Activated T-helper 1 cell treated with anti-CD3 and anti-CD28 coated beads, Interleukin-12 subunit alpha, Interleukin-12 subunit beta, Interleukin-2, Interleukin-4 antibody, amounts not matched to agents 30 ng/mL and 10 ng/mL and 1 ng/mL, durations not matched to agents 14 hours and 24 hours and 36 hours (primary cell): ENCODE data around the gene CORO2B. TPM values are rescaled to one million over a fixed set of nuclear protein-coding genes. Genes with fewer than 3 reads are reported as not detected.

Source experiments
- DNase-seq: peaks from one replicate; pipeline ENCODE4 v3.0.0; 2021; ENCODE audit warnings: low spot score
- H3K27ac Mint-ChIP-seq: one replicate; pipeline ENCODE4 v1.8.0; 2021; ENCODE audit warnings: mild to moderate bottlenecking, mixed read lengths
- H3K27me3 Mint-ChIP-seq: one replicate; pipeline ENCODE4 v1.8.0; 2022; ENCODE audit warnings: mild to moderate bottlenecking, moderate library complexity, mixed read lengths; ENCODE audit not compliant: insufficient read depth
- H3K36me3 Mint-ChIP-seq: one replicate; pipeline ENCODE4 v1.8.0; 2021; ENCODE audit warnings: low read depth, mixed read lengths
- H3K4me1 Mint-ChIP-seq: one replicate; pipeline ENCODE4 v1.8.0; 2021; ENCODE audit warnings: low read depth, mixed read lengths
- H3K4me3 Mint-ChIP-seq: one replicate; pipeline ENCODE4 v1.8.0; 2021; ENCODE audit warnings: mild to moderate bottlenecking, moderate library complexity, mixed read lengths
- H3K9me3 Mint-ChIP-seq: one replicate; pipeline ENCODE4 v1.8.0; 2021; ENCODE audit warnings: mixed read lengths
- intact Hi-C: fragments of 100-400 bp; cut with micrococcal nuclease; formaldehyde crosslinking; loops from one replicate; pipeline ENCODE4 v1.15.1; 2024
- total RNA-seq: library from RNA; stranded (reverse); gene quantifications from 2 replicates; pipeline ENCODE4 v1.2.3, GENCODE V29; 2022

Gene CORO2B
- total RNA-seq, 1 donor from 2014 or later: not detected

DNA sequence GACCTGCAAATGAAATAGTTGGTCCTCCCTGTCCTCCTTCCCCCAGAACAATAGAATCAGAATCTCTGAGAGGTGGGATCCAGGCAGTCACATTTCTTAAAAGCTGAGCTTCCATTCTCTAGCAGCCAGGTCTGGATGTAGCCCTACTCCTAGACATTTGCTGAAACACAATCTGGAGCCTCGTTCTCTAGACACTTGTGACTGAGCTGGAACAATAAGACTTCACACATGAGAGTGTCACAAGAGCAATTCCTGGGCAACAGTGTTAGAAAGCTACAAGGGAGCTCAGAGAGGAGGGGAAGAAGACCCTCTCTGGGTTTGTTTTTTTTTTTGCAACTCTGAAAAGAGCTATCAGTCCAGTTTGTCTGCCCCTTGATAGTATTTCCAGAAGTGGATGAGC is 14.5 kb downstream of the CORO2B start:
- H3K9me3 Mint-ChIP-seq: no peaks in the 10 kb centered on the region
- H3K27ac Mint-ChIP-seq: no peak overlapping the region
- H3K4me3 Mint-ChIP-seq: no peak overlapping the region
- no peak for DNase-seq
- peaks cover 9% of the 10 kb centered on the region for H3K4me1 Mint-ChIP-seq
- H3K27me3 Mint-ChIP-seq: peaks cover 3% of the 10 kb centered on the region
- no peaks in the 10 kb centered on the region for H3K36me3 Mint-ChIP-seq
- intact Hi-C loops: no loop called here

GRCh38 chr15:68593828-68594532 is 15.2 kb downstream of the CORO2B start:
- DNase-seq: no peak
- H3K27me3 Mint-ChIP-seq: peaks cover 4% of the 10 kb centered on the region
- peaks cover 3% of the 10 kb centered on the region for H3K4me1 Mint-ChIP-seq
- no peak overlapping the region for H3K27ac Mint-ChIP-seq
- H3K9me3 Mint-ChIP-seq: no peaks in the 10 kb centered on the region
- no peaks in the 10 kb centered on the region for H3K36me3 Mint-ChIP-seq
- no peak overlapping the region for H3K4me3 Mint-ChIP-seq
- intact Hi-C loops: no loop called here

- DNase-seq: no peak
- Mint-ChIP-seq H3K27me3 (peaks cover 5% of the 10 kb centered on the region), H3K36me3 (no peaks in the 10 kb centered on the region), H3K27ac (no peak overlapping the region), H3K4me1 (no peaks in the 10 kb centered on the region), H3K9me3 (no peaks in the 10 kb centered on the region), H3K4me3 (no peak overlapping the region)
- intact Hi-C loops: no loop called here
These were observed 15.9 kb downstream of the CORO2B start for GRCh38 chr15:68594533-68595259.

DNA sequence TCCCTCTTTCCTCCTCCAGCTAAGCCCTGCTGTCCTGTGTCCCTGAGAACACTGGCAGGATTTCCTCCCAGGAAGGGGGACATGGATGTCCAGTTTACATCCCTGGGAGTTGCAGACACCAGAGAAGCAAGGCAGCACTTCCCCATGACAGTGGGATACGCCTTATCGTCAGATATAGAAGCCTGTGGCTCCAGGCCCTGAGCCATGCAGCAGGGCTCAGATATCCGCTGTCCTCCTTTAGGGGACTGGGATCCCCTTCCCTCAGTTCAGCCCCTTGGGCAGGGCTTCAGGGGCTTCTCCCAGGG is 16.4 kb downstream of the CORO2B start:
- intact Hi-C loops: no loop called here

GRCh38 chr15:68595761-68596160 is 17.0 kb downstream of the CORO2B start:
- intact Hi-C loops: no loop called here
- Mint-ChIP-seq H3K4me1 (no peaks in the 10 kb centered on the region), H3K27me3 (peaks cover 5% of the 10 kb centered on the region), H3K4me3 (no peak overlapping the region), H3K36me3 (no peaks in the 10 kb centered on the region), H3K27ac (no peak overlapping the region), H3K9me3 (no peaks in the 10 kb centered on the region)
- no peak for DNase-seq

More for the DNA sequence above, 16.4 kb downstream of the CORO2B start:
- H3K27me3 Mint-ChIP-seq: peaks cover 5% of the 10 kb centered on the region
- DNase-seq: no peak
- H3K4me1 Mint-ChIP-seq: no peaks in the 10 kb centered on the region
- H3K27ac Mint-ChIP-seq: no peak overlapping the region
- no peaks in the 10 kb centered on the region for H3K36me3 Mint-ChIP-seq
- H3K4me3 Mint-ChIP-seq: no peak overlapping the region
- no peaks in the 10 kb centered on the region for H3K9me3 Mint-ChIP-seq

GRCh38 chr15:68596691-68597090 is 17.9 kb downstream of the CORO2B start:
- H3K27ac Mint-ChIP-seq: no peak overlapping the region
- H3K27me3 Mint-ChIP-seq: peaks cover 2% of the 10 kb centered on the region

DNA sequence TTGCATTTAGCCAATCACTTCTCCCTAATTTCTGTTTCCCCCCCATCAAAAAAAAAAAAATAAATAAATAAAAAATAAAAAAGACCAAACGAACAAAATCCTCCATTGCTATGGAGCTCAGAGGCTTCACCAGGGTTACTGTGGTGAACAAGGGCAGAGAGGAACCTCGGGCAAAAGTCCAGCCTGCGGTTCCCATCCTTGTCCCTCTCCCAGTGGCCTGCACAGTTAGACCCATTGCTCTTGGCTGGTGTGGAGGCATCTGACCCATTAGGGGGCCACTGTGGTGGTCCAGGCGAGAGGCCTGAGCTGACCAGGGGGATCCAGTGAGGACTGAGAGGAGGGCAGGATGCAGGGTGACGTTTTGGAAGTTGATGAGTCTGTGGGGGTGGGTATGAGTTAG is 18.8 kb downstream of the CORO2B start:
- H3K27ac Mint-ChIP-seq: no peak overlapping the region
- no peaks in the 10 kb centered on the region for H3K36me3 Mint-ChIP-seq
- H3K4me1 Mint-ChIP-seq: no peaks in the 10 kb centered on the region
- no peak overlapping the region for H3K4me3 Mint-ChIP-seq
- no peaks in the 10 kb centered on the region for H3K9me3 Mint-ChIP-seq
- intact Hi-C loops: no loop called here
- H3K27me3 Mint-ChIP-seq: peaks cover 2% of the 10 kb centered on the region
- no peak for DNase-seq

More at GRCh38 chr15:68596691-68597090, 17.9 kb downstream of the CORO2B start:
- Mint-ChIP-seq H3K4me3 (no peak overlapping the region), H3K9me3 (no peaks in the 10 kb centered on the region), H3K4me1 (no peaks in the 10 kb centered on the region), H3K36me3 (no peaks in the 10 kb centered on the region)
- DNase-seq: no peak
- intact Hi-C loops: no loop called here

- no peak overlapping the region for H3K27ac Mint-ChIP-seq
- peaks cover 2% of the 10 kb centered on the region for H3K27me3 Mint-ChIP-seq
- no peak for DNase-seq
- intact Hi-C loops: loop anchor here (1.0 kb wide), 1 partner anchor 11 kb away; no protein-coding TSS in a partner anchor
- no peaks in the 10 kb centered on the region for H3K36me3 Mint-ChIP-seq
- H3K4me3 Mint-ChIP-seq: no peak overlapping the region
- no peaks in the 10 kb centered on the region for H3K4me1 Mint-ChIP-seq
- no peaks in the 10 kb centered on the region for H3K9me3 Mint-ChIP-seq
These were observed 19.7 kb downstream of the CORO2B start for GRCh38 chr15:68598171-68599152.

- intact Hi-C loops: loop anchor here (1.0 kb wide), 1 partner anchor 12 kb away; no protein-coding TSS in a partner anchor
- Mint-ChIP-seq H3K4me1 (no peaks in the 10 kb centered on the region), H3K27ac (no peak overlapping the region), H3K27me3 (peaks cover 2% of the 10 kb centered on the region), H3K9me3 (no peaks in the 10 kb centered on the region), H3K4me3 (no peak overlapping the region), H3K36me3 (no peaks in the 10 kb centered on the region)
- no peak for DNase-seq
These were observed 20.4 kb downstream of the CORO2B start for GRCh38 chr15:68599153-68599545.

GRCh38 chr15:68599560-68600071 is 20.8 kb downstream of the CORO2B start:
- H3K27ac Mint-ChIP-seq: no peak overlapping the region
- H3K4me1 Mint-ChIP-seq: no peaks in the 10 kb centered on the region

DNA sequence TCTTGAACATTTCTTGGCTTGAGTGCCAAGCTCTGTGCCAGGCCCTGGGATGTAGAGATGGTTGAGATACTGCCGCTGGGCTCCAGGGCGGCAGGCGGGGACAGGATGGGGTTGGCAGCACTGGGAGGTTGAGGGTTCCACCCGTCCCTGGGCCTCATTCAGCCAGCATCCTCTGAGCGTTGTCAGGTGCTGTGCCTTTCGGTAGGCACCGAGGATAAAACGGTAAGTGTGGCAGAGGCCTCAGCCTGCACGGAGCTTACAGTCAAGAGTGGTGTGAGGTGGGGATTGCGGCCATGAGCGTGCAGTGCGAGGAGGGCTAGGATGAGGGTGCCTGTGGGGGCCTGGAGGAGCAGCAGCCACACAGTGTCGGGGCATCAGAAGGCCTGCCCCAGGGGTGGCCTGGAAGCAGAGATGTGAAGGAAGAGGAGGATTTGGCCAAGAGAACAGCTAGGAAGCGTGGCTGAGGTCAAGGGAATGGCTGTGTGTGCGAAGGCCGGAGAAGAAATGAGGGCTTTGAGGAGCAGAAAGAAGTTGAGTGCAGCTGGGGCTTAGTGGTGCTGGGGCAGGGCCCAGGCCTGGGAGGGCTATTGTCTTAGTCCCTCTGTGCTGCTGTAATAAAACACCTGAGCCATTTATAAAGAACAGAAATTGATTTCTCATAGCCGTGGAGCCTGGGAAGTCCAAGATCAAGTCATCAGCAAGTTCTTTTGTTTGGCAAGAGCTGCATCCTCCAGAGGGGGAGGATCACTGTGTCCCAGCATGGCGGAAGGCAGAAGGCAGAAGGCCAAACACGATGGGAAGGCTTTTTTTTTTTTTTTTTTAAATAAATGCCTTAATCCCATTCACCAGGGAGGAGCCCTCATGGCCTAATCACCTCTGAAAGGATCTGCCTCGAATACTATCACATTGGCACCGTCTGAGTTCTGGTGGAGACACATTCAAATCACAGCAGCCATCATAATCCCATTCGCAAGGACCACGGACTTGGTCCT is 22.7 kb downstream of the CORO2B start:
- H3K36me3 Mint-ChIP-seq: no peaks in the 10 kb centered on the region
- no peaks in the 10 kb centered on the region for H3K4me1 Mint-ChIP-seq
- intact Hi-C loops: no loop called here
- H3K27ac Mint-ChIP-seq: no peak overlapping the region
- H3K9me3 Mint-ChIP-seq: no peaks in the 10 kb centered on the region
- no peak for DNase-seq
- H3K4me3 Mint-ChIP-seq: no peak overlapping the region
- H3K27me3 Mint-ChIP-seq: peaks cover 2% of the 10 kb centered on the region

More at GRCh38 chr15:68599560-68600071, 20.8 kb downstream of the CORO2B start:
- Mint-ChIP-seq H3K36me3 (no peaks in the 10 kb centered on the region), H3K27me3 (peaks cover 2% of the 10 kb centered on the region), H3K4me3 (no peak overlapping the region), H3K9me3 (no peaks in the 10 kb centered on the region)
- intact Hi-C loops: loop anchor here (1.0 kb wide), 1 partner anchor 12 kb away; no protein-coding TSS in a partner anchor
- DNase-seq: no peak
